DND-41 (cell line): ENCODE data around the gene KRTAP9-2.

Experiments
- CTCF ChIP-seq: IDR thresholded peaks from 2 replicates; pipeline ENCODE4 v1.5.1; 2012; ENCODE audit warnings: borderline replicate concordance, low read length, moderate library complexity, mild to moderate bottlenecking; ENCODE audit not compliant: poor library complexity, severe bottlenecking; ENCODE audit errors: extremely low read depth
- EZH2 ChIP-seq: IDR thresholded peaks from 3 replicates; pipeline ENCODE4 v1.6.1; 2012; ENCODE audit warnings: borderline replicate concordance, low read depth, mild to moderate bottlenecking, moderate library complexity, low read length, inconsistent platforms; ENCODE audit not compliant: severe bottlenecking

GRCh38 chr17:41215681-41216080 is 10.8 kb upstream of the KRTAP9-2 start:
- TF ChIP-seq CTCF (no peak), EZH2 (no peak)
